H1 (cell line): ENCODE measurements around the gene PPIP5K1. TPM values are rescaled to one million over a fixed set of nuclear protein-coding genes. Genes with fewer than 3 reads are reported as not detected.

Source experiments
- CTCF ChIA-PET: fragments of 300-600 bp; sonication (Branson Sonifier 250); formaldehyde crosslinking; loops from one replicate; lab custom pipeline; 2021; ENCODE audit not compliant: partially characterized antibody; lab: Charles Lee
- POLR2A ChIA-PET: fragments of 300-600 bp; sonication (Branson Sonifier 250); formaldehyde crosslinking; loops from one replicate; lab custom pipeline; 2021; ENCODE audit warnings: inconsistent platforms; ENCODE audit not compliant: partially characterized antibody; lab: Charles Lee
- DNase-seq, 2 experiments: peaks; one replicate each; pipeline versions ENCODE4 v3.0.0 to v3.0.0-alpha.2; 2010 to 2022; ENCODE audit warnings: low spot score in 2 of 2, low read depth in 1 of 2, mixed read lengths in 1 of 2
- FAIRE-seq: peaks from 2 replicates; lab custom pipeline; 2011; peaks lifted over from hg19 to GRCh38; lab: Jason Lieb, UNC
- H2AFZ ChIP-seq: 2 replicates; pipeline ENCODE4 v1.8.1; 2012; ENCODE audit warnings: low read length, inconsistent platforms
- H2AK5ac ChIP-seq: 2 replicates; pipeline ENCODE4 v1.6.1; 2013; ENCODE audit warnings: low read depth, low read length
- H2BK120ac ChIP-seq: replicated peaks from 2 replicates; pipeline ENCODE3; 2013; ENCODE audit warnings: low read depth, low read length, inconsistent platforms
- H2BK12ac ChIP-seq: 2 replicates; pipeline ENCODE4 v1.6.1; 2013; ENCODE audit warnings: low read depth, low read length
- H2BK15ac ChIP-seq: 2 replicates; pipeline ENCODE4 v1.6.1; 2013; ENCODE audit warnings: low read length
- H2BK20ac ChIP-seq: 2 replicates; pipeline ENCODE4 v1.6.1; 2013; ENCODE audit warnings: low read length
- H2BK5ac ChIP-seq: 2 replicates; pipeline ENCODE4 v1.6.1; 2013; ENCODE audit warnings: low read depth, low read length
- H3K14ac ChIP-seq: 2 replicates; pipeline ENCODE4 v1.6.1; 2013; ENCODE audit warnings: inconsistent platforms; ENCODE audit not compliant: insufficient read length
- H3K18ac ChIP-seq: 2 replicates; pipeline ENCODE4 v1.6.1; 2013; ENCODE audit warnings: low read length; ENCODE audit errors: extremely low read depth
- H3K23ac ChIP-seq: 2 replicates; pipeline ENCODE4 v1.6.1; 2013; ENCODE audit warnings: inconsistent platforms; ENCODE audit not compliant: insufficient read length
- H3K23me2 ChIP-seq: 2 replicates; pipeline ENCODE4 v1.6.1; 2013; ENCODE audit warnings: low read depth, low read length
- H3K27ac ChIP-seq: 2 replicates; pipeline ENCODE4 v1.6.1; 2011; ENCODE audit warnings: low read depth, low read length, inconsistent platforms
- H3K27me3 ChIP-seq, 4 experiments: replicated peaks in 1 of 4; 1 replicate in 1 of 4; 2 replicates in 3 of 4; pipeline versions ENCODE4 v1.6.1 to v1.8.1; 2011 to 2013; ENCODE audit warnings: low read length in 3 of 4, mild to moderate bottlenecking in 3 of 4, inconsistent platforms in 2 of 4, mixed read lengths in 2 of 4, moderate library complexity in 1 of 4; ENCODE audit not compliant: control insufficient read depth in 3 of 4, insufficient read depth in 3 of 4; ENCODE audit errors: extremely low read depth in 1 of 4
- H3K36me3 ChIP-seq, 4 experiments: 2 replicates each; pipeline versions ENCODE4 v1.6.1 to v1.8.1; 2011 to 2013; ENCODE audit warnings: mild to moderate bottlenecking in 4 of 4, low read length in 3 of 4, moderate library complexity in 2 of 4, control low read depth in 1 of 4, inconsistent platforms in 1 of 4; ENCODE audit not compliant: insufficient read depth in 4 of 4, control insufficient read depth in 2 of 4
- H3K4ac ChIP-seq: replicated peaks from 2 replicates; pipeline ENCODE3; 2013; ENCODE audit warnings: low read length, low read depth, mixed read lengths, inconsistent platforms; ENCODE audit not compliant: insufficient read length
- H3K4me1 ChIP-seq, 4 experiments: replicated peaks in 1 of 4; 1 replicate in 1 of 4; 2 replicates in 3 of 4; pipeline versions ENCODE4 v1.6.1 to v1.8.1; 2011 to 2013; ENCODE audit warnings: low read length in 3 of 4, inconsistent platforms in 2 of 4, mixed read lengths in 1 of 4; ENCODE audit not compliant: insufficient read depth in 4 of 4, control insufficient read depth in 3 of 4
- H3K4me2 ChIP-seq, 2 experiments: 2 replicates each; pipeline versions ENCODE4 v1.6.1 to v1.8.1; 2011 to 2013; ENCODE audit warnings: low read depth in 2 of 2, low read length in 2 of 2, control low read depth in 1 of 2, inconsistent platforms in 1 of 2, mild to moderate bottlenecking in 1 of 2; ENCODE audit not compliant: insufficient read depth in 1 of 2
- H3K4me3 ChIP-seq, 4 experiments: fragments of 200-600, 300-600 bp in 1 of 4; sonication (generic), shearing (Covaris generic), sonication (Bioruptor Twin) in 1 of 4; 2 replicates each; pipeline versions ENCODE4 v1.5.1 to v1.8.1; 2011 to 2016; ENCODE audit warnings: low read length in 4 of 4, low read depth in 3 of 4, control low read depth in 2 of 4, inconsistent platforms in 2 of 4, mild to moderate bottlenecking in 2 of 4, mixed read lengths in 1 of 4, moderate library complexity in 1 of 4; ENCODE audit not compliant: insufficient read depth in 2 of 4; ENCODE audit errors: extremely low read depth in 1 of 4
- H3K56ac ChIP-seq: replicated peaks from 2 replicates; pipeline ENCODE3; 2013; ENCODE audit warnings: low read depth, mild to moderate bottlenecking, mixed read lengths, low read length, inconsistent platforms; ENCODE audit not compliant: insufficient read length
- H3K79me1 ChIP-seq: 2 replicates; pipeline ENCODE4 v1.6.1; 2013; ENCODE audit warnings: low read depth, low read length, control low read depth
- H3K79me2 ChIP-seq, 2 experiments: 2 replicates each; pipeline versions ENCODE4 v1.6.1 to v1.8.1; 2012 to 2013; ENCODE audit warnings: low read length in 2 of 2, mild to moderate bottlenecking in 2 of 2, inconsistent platforms in 1 of 2; ENCODE audit not compliant: insufficient read depth in 2 of 2, control insufficient read depth in 1 of 2
- H3K9ac ChIP-seq, 4 experiments: replicated peaks in 1 of 4; 1 replicate in 1 of 4; 2 replicates in 3 of 4; pipeline versions ENCODE4 v1.6.1 to v1.8.1; 2011 to 2013; ENCODE audit warnings: low read depth in 3 of 4, low read length in 3 of 4, control low read depth in 2 of 4, mild to moderate bottlenecking in 2 of 4, moderate library complexity in 2 of 4, inconsistent platforms in 1 of 4; ENCODE audit errors: extremely low read depth in 1 of 4
- H3K9me3 ChIP-seq, 2 experiments: 2 replicates each; pipeline versions ENCODE4 v1.6.1 to v1.8.1; 2012 to 2013; ENCODE audit warnings: mild to moderate bottlenecking in 2 of 2, moderate library complexity in 2 of 2, control low read depth in 1 of 2, inconsistent platforms in 1 of 2, low read depth in 1 of 2, low read length in 1 of 2, mixed read lengths in 1 of 2; ENCODE audit not compliant: insufficient read depth in 2 of 2
- H4K20me1 ChIP-seq, 2 experiments: replicated peaks in 1 of 2; 2 replicates each; pipeline versions ENCODE3 to v1.8.1; 2011 to 2013; ENCODE audit warnings: inconsistent platforms in 2 of 2, low read length in 2 of 2, mild to moderate bottlenecking in 1 of 2; ENCODE audit not compliant: insufficient read depth in 2 of 2, control insufficient read depth in 1 of 2
- H4K5ac ChIP-seq: 2 replicates; pipeline ENCODE4 v1.6.1; 2013; ENCODE audit warnings: low read length, low read depth, mixed read lengths, inconsistent platforms; ENCODE audit not compliant: insufficient read length
- H4K8ac ChIP-seq: 2 replicates; pipeline ENCODE4 v1.8.0; 2013; ENCODE audit warnings: mild to moderate bottlenecking, moderate library complexity, low read length, inconsistent platforms; ENCODE audit not compliant: insufficient read depth; ENCODE audit errors: extremely low read depth
- H4K91ac ChIP-seq: replicated peaks from 2 replicates; pipeline ENCODE3; 2013; ENCODE audit warnings: low read length, mixed read lengths, inconsistent platforms; ENCODE audit not compliant: insufficient read length
- CHD2 ChIP-seq: IDR thresholded peaks from 2 replicates; pipeline ENCODE4 v1.6.1; 2012; ENCODE audit warnings: low read length, improper control_type of control experiment
- CTCF ChIP-seq, 3 experiments: IDR thresholded peaks; 1 replicate in 2 of 3; 2 replicates in 1 of 3; pipeline versions ENCODE4 v1.5.1 to v1.6.1; 2011; ENCODE audit warnings: low read length in 3 of 3, mild to moderate bottlenecking in 3 of 3, inconsistent platforms in 2 of 3, low read depth in 1 of 3, moderate library complexity in 1 of 3; ENCODE audit not compliant: insufficient read depth in 1 of 3; ENCODE audit errors: control extremely low read depth in 1 of 3
- JUND ChIP-seq: IDR thresholded peaks from 2 replicates; pipeline ENCODE4 v1.6.1; 2011; ENCODE audit warnings: mild to moderate bottlenecking, improper control_type of control experiment, low read length
- KDM5A ChIP-seq: fragments of 200-600 bp; IDR thresholded peaks from 2 replicates; pipeline ENCODE4 v1.7.1; 2012; ENCODE audit warnings: mild to moderate bottlenecking, low read length, inconsistent platforms, mixed read lengths
- PHF8 ChIP-seq: fragments of 200-600 bp; sonication (generic); conservative IDR thresholded peaks from 2 replicates; pipeline ENCODE4 v1.7.1; 2012; ENCODE audit warnings: low read depth, mild to moderate bottlenecking, inconsistent platforms, low read length, moderate library complexity
- POU5F1 ChIP-seq: IDR thresholded peaks from 2 replicates; pipeline ENCODE4 v1.6.1; 2011; ENCODE audit warnings: low read depth, mild to moderate bottlenecking, low read length, moderate library complexity
- RNF2 ChIP-seq: fragments of 200-900, 300-1000 bp; sonication (generic); IDR thresholded peaks from 2 replicates; pipeline ENCODE4 v1.7.1; 2016; ENCODE audit warnings: borderline replicate concordance, low read depth, mild to moderate bottlenecking, antibody characterized with exemption, low read length; ENCODE audit not compliant: poor library complexity, severe bottlenecking; ENCODE audit errors: missing control alignments
- SAP30 ChIP-seq: fragments of 300-600 bp; sonication (generic); IDR thresholded peaks from 2 replicates; pipeline ENCODE4 v1.7.1; 2012; ENCODE audit warnings: low read length, moderate library complexity, mild to moderate bottlenecking, inconsistent platforms; ENCODE audit not compliant: insufficient read depth, insufficient replicate concordance
- YY1 ChIP-seq: IDR thresholded peaks from 2 replicates; pipeline ENCODE4 v1.6.1; 2011; ENCODE audit warnings: low read depth, mild to moderate bottlenecking, low read length
- WGBS, 2 experiments: shearing (Covaris generic) in 1 of 2; methylation state at CpG; one replicate each; pipeline versions ENCODE4 v1.1.6 to v1.1.7; 2013 to 2015; ENCODE audit warnings: low lambda C conversion rate in 2 of 2, mixed read lengths in 2 of 2, inconsistent platforms in 1 of 2, low coverage in 1 of 2, missing lambda C conversion rate in 1 of 2; ENCODE audit not compliant: insufficient replicate concordance in 2 of 2, insufficient coverage in 1 of 2, insufficient read length in 1 of 2; ENCODE audit errors: extremely low coverage in 1 of 2, missing lambda C conversion rate in 1 of 2; 5-methylcytosine and 5-hydroxymethylcytosine counted together
- polyA plus RNA-seq, 7 experiments: library from polyadenylated mRNA; depleted of rRNA in 3 of 7; stranded (reverse) in 5 of 7; unstranded in 2 of 7; fragments of >200 nt in 5 of 7; fragments of 200-250 nt in 2 of 7; gene quantifications; 1 replicate in 5 of 7; 2 replicates in 1 of 7; 4 replicates in 1 of 7; pipeline versions ENCODE4 v1.2.1 to v1.2.3, GENCODE V29; 2011 to 2013; ENCODE audit warnings: missing spikeins in 2 of 7, mixed read lengths in 2 of 7
- total RNA-seq: library from RNA; stranded (reverse); fragmentation: NEBNext Ultra II Directional; extraction: Animal tissue kit (Norgen Biotek cat#: 25700); gene quantifications from 2 replicates; pipeline ENCODE4 v1.2.1, GENCODE V29; 2021

Gene PPIP5K1
- total and polyA plus RNA-seq, 2 of the 8 experiments (the other 6 are each of a cell fraction or from before 2014, with no cell fraction given): 18.8 to 22.7 TPM

- FAIRE-seq: no peak
- ChIA-PET POLR2A (interaction anchor here (0.9 to 3.0 kb wide), 6 partner anchors 13 to 24 kb away, joined by 3 to 8 read pairs (median 3); partner anchors contain the start of gene TP53BP1), CTCF (interaction anchor here (1.2 to 9.4 kb wide), 7 partner anchors 11 to 261 kb away, joined by 4 to 121 read pairs (median 12); partner anchors contain the start of genes ELL3 and TP53BP1)
- H3K36me3 ChIP-seq: no peaks in the 10 kb centered on the region
- H3K4me2 ChIP-seq: peak overlapping the region; percentile 48 to 78
- H2AK5ac ChIP-seq: no peak overlapping the region
- H2BK5ac ChIP-seq: no peak overlapping the region
- H2BK20ac ChIP-seq: no peak overlapping the region
- H3K79me1 ChIP-seq: no peaks in the 10 kb centered on the region
- peaks cover 4 to 50% (median 35%) of the 10 kb centered on the region in 4 experiments for H3K27me3 ChIP-seq
- H4K20me1 ChIP-seq: peaks cover 0 to under 1% of the 10 kb centered on the region in 2 experiments
- peaks cover 17% of the 10 kb centered on the region for H3K23me2 ChIP-seq
- no peak overlapping the region; the same call in 1 of the 2 replicates for H3K18ac ChIP-seq
- no peak overlapping the region for H2BK15ac ChIP-seq
- peaks cover 11 to 30% (median 15%) of the 10 kb centered on the region in 4 experiments; a peak in 6 of 7 replicates for H3K4me1 ChIP-seq
- no peak overlapping the region for H3K4ac ChIP-seq
- no peak overlapping the region for H3K14ac ChIP-seq
- no peak overlapping the region for H4K91ac ChIP-seq
- no peak overlapping the region; a peak in 1 of 7 replicates for H3K9ac ChIP-seq
- no peak overlapping the region for H2BK120ac ChIP-seq
- H4K5ac ChIP-seq: no peak overlapping the region
- no peak for DNase-seq
- no peak overlapping the region for H3K27ac ChIP-seq
- H3K56ac ChIP-seq: no peak overlapping the region
- peak overlapping the region in 1 of 4 experiments; percentile 72; a peak in 1 of 8 replicates for H3K4me3 ChIP-seq
- no peak overlapping the region for H2BK12ac ChIP-seq
- no peaks in the 10 kb centered on the region for H3K9me3 ChIP-seq
- H2AFZ ChIP-seq: peak overlapping the region; percentile 74; the same call in 1 of the 2 replicates
- no peaks in the 10 kb centered on the region for H3K79me2 ChIP-seq
- WGBS, 2 experiments: 43% methylated on average over 5 of the region's 5 CpGs; no CpG with 5 or more reads in 1 of the 2 experiments
- H3K23ac ChIP-seq: no peak overlapping the region
- H4K8ac ChIP-seq: no peak overlapping the region
- no peak for TF ChIP-seq POU5F1
- TF ChIP-seq CTCF (IDR thresholded peaks at IDR 0.05; ENCODE audit: control extremely low read depth in 1 of 3, insufficient read depth in 1 of 3, low read depth in 1 of 3, low read length in 3 of 3): no peak
- TF ChIP-seq SAP30: no peak
- no peak for TF ChIP-seq YY1
- no peak for TF ChIP-seq PHF8
- TF ChIP-seq CHD2: no peak
- no peak for TF ChIP-seq JUND
- no peak for TF ChIP-seq RNF2
- no peak for TF ChIP-seq KDM5A
Measured at GRCh38 chr15:43516185-43516584, 73.8 kb downstream of the PPIP5K1 start.
